Endothelial cell (in vitro differentiated cells): ENCODE data around the gene TMEM176A. TPM values are rescaled to one million over a fixed set of nuclear protein-coding genes. Genes with fewer than 3 reads are reported as not detected.

ENCODE experiments used
- DNase-seq: peaks from one replicate; pipeline ENCODE4 v3.0.0; 2021; ENCODE audit warnings: low spot score
- H3K27ac Mint-ChIP-seq: one replicate; pipeline ENCODE4 v1.8.0; 2021; ENCODE audit warnings: mixed read lengths, inconsistent platforms; ENCODE audit not compliant: unreplicated experiment
- H3K27me3 Mint-ChIP-seq: one replicate; pipeline ENCODE4 v1.8.0; 2021; ENCODE audit warnings: mild to moderate bottlenecking, moderate library complexity, mixed read lengths, inconsistent platforms; ENCODE audit not compliant: unreplicated experiment
- H3K36me3 Mint-ChIP-seq: one replicate; pipeline ENCODE4 v1.8.0; 2021; ENCODE audit warnings: mild to moderate bottlenecking, low read depth, mixed read lengths, inconsistent platforms; ENCODE audit not compliant: unreplicated experiment
- H3K4me1 Mint-ChIP-seq: one replicate; pipeline ENCODE4 v1.8.0; 2021; ENCODE audit warnings: mild to moderate bottlenecking, mixed read lengths, inconsistent platforms; ENCODE audit not compliant: unreplicated experiment
- H3K4me3 Mint-ChIP-seq: one replicate; pipeline ENCODE4 v1.8.0; 2021; ENCODE audit warnings: mild to moderate bottlenecking, mixed read lengths, inconsistent platforms; ENCODE audit not compliant: unreplicated experiment
- H3K9me3 Mint-ChIP-seq: one replicate; pipeline ENCODE4 v1.8.0; 2021; ENCODE audit warnings: mixed read lengths, inconsistent platforms; ENCODE audit not compliant: unreplicated experiment
- total RNA-seq: library from RNA; stranded (reverse); fragmentation: NEBNext Ultra II Directional; extraction: Animal tissue kit (Norgen Biotek cat#: 25700); gene quantifications from one replicate; pipeline ENCODE4 v1.2.1, GENCODE V29; 2021; ENCODE audit not compliant: unreplicated experiment
- TF ChIP-seq, protein P1 (sequence below): fragments of 200-600 bp; sonication (generic); IDR thresholded peaks from one replicate; pipeline ENCODE4 v1.5.0; 2021; ENCODE audit warnings: antibody characterized with exemption; ENCODE audit not compliant: unreplicated experiment

TMEM176A gene
- total RNA-seq, 1 donor from 2014 or later, result 1.3 TPM

DNA sequence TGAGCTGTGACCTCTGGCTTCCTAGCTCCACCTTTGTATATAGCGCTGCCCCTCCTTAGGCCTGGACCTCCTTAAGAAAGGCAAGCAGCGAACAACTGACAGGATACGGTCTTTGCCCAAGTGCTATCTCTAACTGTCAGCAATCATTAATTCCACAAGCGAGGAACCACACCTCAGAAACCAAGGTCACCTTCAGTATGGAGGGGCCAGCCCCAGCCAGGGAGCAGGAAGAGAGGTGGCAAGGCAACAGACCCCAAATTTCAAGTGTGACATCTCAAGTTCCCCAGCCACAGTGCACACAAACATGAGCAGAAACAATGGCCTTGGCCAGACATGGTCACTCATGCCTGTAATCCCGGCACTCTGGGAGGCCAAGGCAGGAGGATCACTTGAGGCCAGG lies 47.0 kb downstream of the TMEM176A start:
- DNase-seq, result no peak
- Mint-ChIP-seq H3K27ac (no peak overlapping the region), H3K4me3 (no peak overlapping the region), H3K36me3 (no peaks in the 10 kb centered on the region), H3K9me3 (no peaks in the 10 kb centered on the region), H3K4me1 (peaks cover 3% of the 10 kb centered on the region), H3K27me3 (peaks cover 10% of the 10 kb centered on the region)
- TF ChIP-seq, protein P1, sequence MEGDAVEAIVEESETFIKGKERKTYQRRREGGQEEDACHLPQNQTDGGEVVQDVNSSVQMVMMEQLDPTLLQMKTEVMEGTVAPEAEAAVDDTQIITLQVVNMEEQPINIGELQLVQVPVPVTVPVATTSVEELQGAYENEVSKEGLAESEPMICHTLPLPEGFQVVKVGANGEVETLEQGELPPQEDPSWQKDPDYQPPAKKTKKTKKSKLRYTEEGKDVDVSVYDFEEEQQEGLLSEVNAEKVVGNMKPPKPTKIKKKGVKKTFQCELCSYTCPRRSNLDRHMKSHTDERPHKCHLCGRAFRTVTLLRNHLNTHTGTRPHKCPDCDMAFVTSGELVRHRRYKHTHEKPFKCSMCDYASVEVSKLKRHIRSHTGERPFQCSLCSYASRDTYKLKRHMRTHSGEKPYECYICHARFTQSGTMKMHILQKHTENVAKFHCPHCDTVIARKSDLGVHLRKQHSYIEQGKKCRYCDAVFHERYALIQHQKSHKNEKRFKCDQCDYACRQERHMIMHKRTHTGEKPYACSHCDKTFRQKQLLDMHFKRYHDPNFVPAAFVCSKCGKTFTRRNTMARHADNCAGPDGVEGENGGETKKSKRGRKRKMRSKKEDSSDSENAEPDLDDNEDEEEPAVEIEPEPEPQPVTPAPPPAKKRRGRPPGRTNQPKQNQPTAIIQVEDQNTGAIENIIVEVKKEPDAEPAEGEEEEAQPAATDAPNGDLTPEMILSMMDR, result no peak

DNA sequence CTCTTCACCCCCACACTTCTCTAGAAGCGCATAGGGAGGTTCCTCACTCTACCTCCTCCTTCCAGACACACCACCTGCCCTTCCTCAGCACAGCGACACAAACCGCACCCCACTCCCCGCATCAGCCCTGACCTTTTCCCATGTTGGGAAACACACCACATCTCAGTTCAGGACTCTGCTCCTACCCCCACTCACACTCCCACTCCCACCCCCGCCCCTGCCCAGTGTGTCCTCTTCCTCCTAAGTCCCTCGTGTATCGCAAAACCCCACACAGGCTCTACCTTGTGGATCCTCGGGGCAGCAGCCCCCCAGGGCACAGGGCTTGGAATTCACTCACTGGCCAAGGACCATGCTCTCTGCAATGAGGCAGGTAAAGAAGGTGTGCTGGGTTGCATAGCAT lies 47.5 kb downstream of the TMEM176A start:
- H3K27ac Mint-ChIP-seq, result no peak overlapping the region
- H3K27me3 Mint-ChIP-seq, result peaks cover 11% of the 10 kb centered on the region
- H3K9me3 Mint-ChIP-seq, result no peaks in the 10 kb centered on the region
- H3K4me1 Mint-ChIP-seq, result peaks cover 9% of the 10 kb centered on the region
- H3K4me3 Mint-ChIP-seq, result no peak overlapping the region
- TF ChIP-seq, protein P1, result no peak
- DNase-seq, result no peak
- no peaks in the 10 kb centered on the region for H3K36me3 Mint-ChIP-seq

DNA sequence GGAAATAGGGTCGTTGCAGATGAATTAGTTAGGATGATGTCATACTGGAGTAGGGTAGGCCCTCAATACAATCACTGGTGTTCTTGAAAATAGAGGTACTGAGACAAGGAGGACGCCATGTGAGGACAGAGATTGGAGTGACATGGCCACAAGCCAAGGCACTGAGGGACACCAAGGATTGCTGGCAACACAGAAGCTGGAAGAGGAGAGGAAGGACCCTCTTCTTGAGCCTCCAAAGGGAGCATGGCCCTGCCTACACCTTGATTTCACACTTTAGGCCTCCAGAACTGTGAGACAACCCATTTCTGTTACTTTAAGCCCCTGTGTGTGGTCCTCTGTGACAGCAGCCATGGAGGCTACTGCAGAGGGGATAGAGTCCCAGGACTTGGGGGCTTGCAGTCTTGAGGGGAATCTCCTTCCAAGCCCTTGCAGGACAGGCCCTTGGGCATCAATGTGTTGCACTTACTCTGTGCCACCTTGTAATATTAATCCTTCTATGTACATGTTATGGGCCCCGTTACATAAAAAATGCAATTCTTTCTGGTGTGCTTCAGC lies 48.1 kb downstream of the TMEM176A start:
- Mint-ChIP-seq H3K4me1 (peaks cover 10% of the 10 kb centered on the region), H3K4me3 (no peak overlapping the region), H3K27ac (no peak overlapping the region), H3K9me3 (no peaks in the 10 kb centered on the region), H3K36me3 (no peaks in the 10 kb centered on the region), H3K27me3 (peaks cover 11% of the 10 kb centered on the region)
- DNase-seq, result no peak
- TF ChIP-seq, protein P1, result no peak

DNA sequence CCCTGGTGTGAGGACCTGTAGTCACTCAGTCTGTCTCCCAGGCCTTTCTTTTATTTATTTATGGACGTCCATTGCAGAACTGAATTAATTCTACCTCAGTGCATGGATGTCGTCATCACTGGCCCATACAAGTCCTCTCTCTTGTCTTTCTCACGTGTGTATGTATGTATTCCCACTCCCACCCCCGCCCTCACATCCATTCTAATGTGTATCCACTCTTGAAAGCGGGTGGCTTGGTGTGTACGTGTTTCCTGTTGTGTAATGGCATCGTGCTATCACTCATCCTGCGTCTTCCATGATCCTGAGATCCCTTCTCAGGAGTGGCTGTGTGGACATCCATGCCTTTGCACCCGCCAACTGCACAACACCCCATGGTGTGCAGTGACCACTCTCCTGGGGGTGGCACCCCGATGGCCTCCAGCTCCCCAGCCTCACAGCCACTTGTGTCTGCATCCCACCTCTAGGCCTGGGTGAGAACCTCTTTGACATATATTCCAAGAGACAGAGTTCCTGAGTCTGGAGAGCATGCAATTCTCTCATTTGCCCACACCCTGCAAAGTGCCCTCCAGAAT lies 48.7 kb downstream of the TMEM176A start:
- Mint-ChIP-seq H3K36me3 (no peaks in the 10 kb centered on the region), H3K27me3 (peaks cover 11% of the 10 kb centered on the region), H3K4me3 (no peak overlapping the region), H3K27ac (no peak overlapping the region), H3K9me3 (no peaks in the 10 kb centered on the region), H3K4me1 (peaks cover 10% of the 10 kb centered on the region)
- DNase-seq, result no peak
- TF ChIP-seq, protein P1, result no peak

DNA sequence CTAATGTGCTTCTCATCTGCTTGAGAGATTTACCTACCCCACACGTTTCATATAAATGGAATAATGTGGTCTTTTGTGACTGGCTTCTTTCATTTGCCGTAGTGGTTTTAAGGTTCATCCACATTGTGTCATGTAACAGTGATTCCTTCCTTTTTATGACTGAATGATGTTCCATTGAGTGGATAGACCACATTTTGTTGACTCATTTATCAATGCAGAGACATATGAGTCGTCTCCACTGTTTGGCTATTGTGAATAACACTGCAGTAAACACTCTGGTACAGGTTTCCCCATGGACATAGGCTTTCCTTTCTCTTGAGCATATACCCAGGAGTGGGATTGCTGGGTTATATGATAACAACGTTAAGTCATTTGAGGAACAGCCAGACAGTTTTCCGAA lies 49.7 kb downstream of the TMEM176A start:
- Mint-ChIP-seq H3K27me3 (peaks cover 11% of the 10 kb centered on the region), H3K9me3 (no peaks in the 10 kb centered on the region), H3K36me3 (no peaks in the 10 kb centered on the region), H3K4me1 (peaks cover 10% of the 10 kb centered on the region), H3K4me3 (no peak overlapping the region), H3K27ac (no peak overlapping the region)
- DNase-seq, result no peak
- TF ChIP-seq, protein P1, result no peak
